Measurements from ENCODE around the gene DIPK1B.

Gene DIPK1B

DNA sequence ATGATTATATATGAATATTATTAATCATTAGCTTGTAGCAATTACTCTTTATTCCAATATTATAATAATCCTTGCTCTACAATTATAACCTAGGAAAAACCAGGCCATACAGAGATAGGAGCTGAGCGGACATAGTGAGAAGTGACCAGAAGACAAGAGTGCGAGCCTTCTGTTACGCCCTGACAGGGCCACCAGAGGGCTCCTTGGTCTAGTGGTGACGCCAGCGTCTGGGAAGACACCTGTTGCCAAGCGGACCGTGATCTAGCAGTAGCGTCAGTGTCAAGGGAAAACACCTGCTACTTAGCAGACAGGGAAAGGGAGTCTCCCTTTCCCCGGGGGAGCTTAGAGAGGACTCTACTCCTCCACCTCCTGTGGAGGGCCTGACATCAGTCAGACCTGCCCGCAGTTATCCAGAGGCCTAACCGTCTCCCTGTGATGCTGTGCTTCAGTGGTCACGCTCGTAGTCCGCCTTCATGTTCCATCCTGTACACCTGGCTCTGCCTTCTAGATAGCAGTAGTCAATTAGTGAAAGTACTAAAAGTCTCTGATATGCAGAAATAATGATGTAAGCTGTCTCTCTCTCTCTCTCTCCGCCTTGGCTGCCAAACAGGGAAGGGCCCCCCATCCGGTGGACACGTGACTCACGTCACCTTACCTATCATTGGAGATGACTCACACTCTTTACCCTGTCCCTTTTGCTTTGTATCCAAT, 54.2 kb downstream of the DIPK1B start:
- peak; percentile 26 for DNase-seq (ENCODE audit: low read depth)

DNA sequence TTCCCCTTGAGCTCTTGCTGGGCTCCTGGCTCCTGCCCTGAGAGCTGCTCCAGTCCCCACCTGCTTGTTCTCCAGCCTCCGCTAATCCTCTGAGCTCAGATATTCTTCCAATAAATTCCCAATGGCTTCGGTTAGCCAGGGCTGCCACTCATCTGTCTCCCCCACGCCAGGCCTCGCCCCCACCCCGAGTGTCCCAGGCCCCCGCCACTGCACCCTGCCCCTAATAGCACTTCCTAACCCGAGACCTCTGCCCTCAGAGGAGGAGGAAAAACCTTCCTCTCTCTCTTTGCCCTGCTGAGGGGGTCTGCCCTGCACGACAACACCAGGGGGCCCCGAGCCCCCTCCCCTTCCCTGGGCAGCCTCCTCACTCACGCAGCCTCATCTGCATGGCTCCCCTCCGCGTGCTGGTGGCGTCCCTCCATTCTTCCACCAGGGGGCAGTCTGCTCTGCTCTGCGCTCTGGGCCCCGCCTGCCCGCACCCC, 57.4 kb downstream of the DIPK1B start:
- no peak for DNase-seq (ENCODE audit: low read depth)

GRCh38 chr9:136771907-136772415, 59.6 kb downstream of the DIPK1B start:
- no peak for DNase-seq (ENCODE audit: low read depth)

DNA sequence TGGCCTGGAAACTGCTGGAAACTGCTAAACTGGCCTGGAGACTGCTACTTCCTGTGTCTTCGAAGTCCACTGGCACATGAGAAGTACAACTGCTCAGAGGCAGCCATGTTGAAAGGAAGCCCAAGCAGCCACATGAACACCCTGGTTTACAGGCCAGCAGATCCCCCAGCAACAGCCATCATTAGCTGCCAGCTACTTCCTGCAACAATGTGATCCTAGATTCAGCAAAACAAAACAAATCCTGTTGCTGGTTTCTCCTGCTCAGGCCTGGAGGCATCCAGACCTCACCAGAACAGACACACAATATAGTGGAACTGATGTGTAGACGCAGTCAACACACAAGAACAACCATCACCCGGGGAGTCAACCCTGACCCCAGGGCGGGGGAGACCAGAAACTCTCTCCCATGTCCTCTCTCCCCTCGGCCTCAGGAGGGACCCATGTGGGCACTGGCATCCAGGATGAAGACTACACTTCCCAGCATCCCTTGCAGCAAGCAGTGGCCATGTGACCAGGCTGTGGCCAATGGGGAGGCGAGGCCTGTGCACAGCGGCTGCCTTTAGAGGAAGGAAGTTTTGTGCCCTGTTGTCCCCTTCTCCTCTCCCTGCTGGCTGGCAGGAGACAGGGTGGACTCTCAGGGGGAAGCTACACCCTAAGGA, 61.1 kb downstream of the DIPK1B start:
- no peak for DNase-seq (ENCODE audit: low read depth)

All from T follicular helper cell (primary cell).